SK-N-SH (cell line): ENCODE results near the gene CXCL9. TPM values are rescaled to one million over a fixed set of nuclear protein-coding genes. Genes with fewer than 3 reads are reported as not detected.

Experiments used
- EZH2phosphoT487 ChIP-seq: fragments of 200-600 bp; sonication (generic); IDR thresholded peaks from 2 replicates; pipeline ENCODE4 v1.6.1; 2017; ENCODE audit warnings: low read depth, mixed run types, mild to moderate bottlenecking, antibody characterized with exemption, moderate library complexity, borderline replicate concordance
- GATA2 ChIP-seq: sonication (generic); formaldehyde crosslinking; IDR thresholded peaks from 2 replicates; pipeline ENCODE4 v1.5.0; 2020; ENCODE audit warnings: mild to moderate bottlenecking, missing genetic modification reagents
- USF2 ChIP-seq: fragments of 150-350 bp; IDR thresholded peaks from 2 replicates; pipeline ENCODE4 v1.6.1; 2017; ENCODE audit warnings: antibody characterized with exemption, low read length, low read depth, borderline replicate concordance
- polyA plus RNA-seq, 3 experiments: library from polyadenylated mRNA; depleted of rRNA; stranded (reverse); fragments of >200 nt; gene quantifications; 2 replicates each; pipeline ENCODE4 v1.2.3, GENCODE V29; 2012
- TF ChIP-seq, protein P1 (sequence below): IDR thresholded peaks from 2 replicates; pipeline ENCODE4 v1.4.0; 2012; ENCODE audit warnings: low read depth, borderline replicate concordance

The CXCL9 gene
- polyA plus RNA-seq, 1 of the 3 experiments (the other 2 are of a cell fraction), result not detected

- TF ChIP-seq USF2 (no peak), EZH2phosphoT487 (no peak), GATA2 (CRISPR knock-in tag) (no peak)
- TF ChIP-seq, protein P1, sequence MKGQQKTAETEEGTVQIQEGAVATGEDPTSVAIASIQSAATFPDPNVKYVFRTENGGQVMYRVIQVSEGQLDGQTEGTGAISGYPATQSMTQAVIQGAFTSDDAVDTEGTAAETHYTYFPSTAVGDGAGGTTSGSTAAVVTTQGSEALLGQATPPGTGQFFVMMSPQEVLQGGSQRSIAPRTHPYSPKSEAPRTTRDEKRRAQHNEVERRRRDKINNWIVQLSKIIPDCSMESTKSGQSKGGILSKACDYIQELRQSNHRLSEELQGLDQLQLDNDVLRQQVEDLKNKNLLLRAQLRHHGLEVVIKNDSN, result no peak
These were observed 53.8 kb downstream of the CXCL9 start (continued) for GRCh38 chr4:75953509-75953908.

Other genes starting within 250 kb of the CXCL9 start
- gene PPEF2, start 105.1 kb downstream of the CXCL9 start, polyA plus RNA-seq (2012; rRNA removed), result not detected in 2 replicates
- 3.4 and 3.5 TPM in 2 replicates for gene NAAA, start 66.5 kb downstream of the CXCL9 start, polyA plus RNA-seq (2012; rRNA removed)
- gene SDAD1, start 16.6 kb downstream of the CXCL9 start, polyA plus RNA-seq (2012; rRNA removed), result 12.6 and 16.3 TPM in 2 replicates
- not detected in 2 replicates for gene CXCL10, start 16.0 kb upstream of the CXCL9 start, polyA plus RNA-seq (2012; rRNA removed)
- not detected in 2 replicates for gene CXCL11, start 28.6 kb upstream of the CXCL9 start, polyA plus RNA-seq (2012; rRNA removed)
- not detected in 2 replicates for gene ART3, start 67.2 kb upstream of the CXCL9 start, polyA plus RNA-seq (2012; rRNA removed)
- gene NUP54, start 140.9 kb upstream of the CXCL9 start, polyA plus RNA-seq (2012; rRNA removed), result 19.4 and 20.4 TPM in 2 replicates
- gene SCARB2, start 206.3 kb upstream of the CXCL9 start, polyA plus RNA-seq (2012; rRNA removed), result 81.3 and 82.6 TPM in 2 replicates
- 1.8 and 2.5 TPM in 2 replicates for gene FAM47E, start 244.2 kb upstream of the CXCL9 start, polyA plus RNA-seq (2012; rRNA removed)